ENCODE measurements around the gene SMARCB1.
A peak's percentile ranks its signal among the peaks of the same experiment; 100 is the strongest.

The SMARCB1 gene

DNA sequence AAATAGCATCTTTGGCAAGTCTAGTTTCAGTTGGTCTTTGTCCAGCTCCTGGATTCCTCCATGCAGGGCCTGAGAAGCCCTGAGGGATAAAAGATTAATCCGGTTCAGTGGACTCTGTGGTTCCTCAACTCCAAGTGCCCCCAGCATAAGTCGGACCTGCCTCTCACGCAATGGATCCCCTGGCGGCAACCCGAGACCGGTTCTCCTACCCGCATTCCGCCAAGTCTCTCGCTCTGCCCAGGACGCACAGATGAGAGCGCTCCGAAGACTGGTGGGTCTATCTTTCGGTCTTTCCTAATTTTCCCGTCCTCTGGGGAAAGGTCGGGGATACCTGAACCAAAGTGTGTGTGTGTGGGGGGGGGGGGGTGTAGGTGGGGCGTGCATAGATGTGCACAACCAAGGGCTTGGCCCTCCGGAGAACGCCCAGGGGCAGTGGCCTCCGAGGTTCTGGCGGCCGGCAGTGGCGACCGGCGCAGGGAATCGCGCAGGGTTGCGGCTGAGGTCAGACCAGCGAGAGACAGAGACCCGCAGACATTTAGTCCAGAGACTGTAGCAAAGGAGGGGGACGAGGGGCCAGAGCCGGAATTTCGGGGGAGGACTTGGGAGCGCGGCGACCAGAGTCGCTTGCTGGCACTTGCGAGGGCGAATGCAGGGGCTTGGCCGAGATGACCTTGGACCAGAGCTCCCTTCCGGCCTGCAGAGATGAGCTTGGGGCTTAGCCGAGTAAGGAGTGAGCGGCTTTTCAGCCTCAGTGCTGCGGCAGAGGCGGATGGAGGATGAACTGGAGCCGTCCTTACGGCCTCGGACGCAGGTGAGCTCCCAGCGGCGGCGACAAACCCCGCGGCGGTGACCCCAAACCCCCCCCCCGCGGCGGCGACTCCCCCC lies 70.2 kb downstream of the SMARCB1 start:
- 4% methylated on average over 49 of the region's 58 CpGs for WGBS
- peak; percentile 88 for DNase-seq
- H2AK5ac ChIP-seq (ENCODE audit: low read length, severe bottlenecking), result no peak overlapping the region
- H3K4me1 ChIP-seq (ENCODE audit: control insufficient read depth, insufficient read depth, low read depth, low read length), result peaks cover 8% of the 10 kb centered on the region
- peak overlapping the region; percentile 88 for H3K9ac ChIP-seq (ENCODE audit: low read length)
- H4K91ac ChIP-seq (ENCODE audit: low read length), result peak overlapping the region; percentile 87
- peak overlapping the region in 1 of 2 experiments; percentile 31 for H2BK12ac ChIP-seq (ENCODE audit: low read length in 2 of 2)
- H3K4me2 ChIP-seq (ENCODE audit: low read length, poor library complexity, severe bottlenecking), result peak overlapping the region; percentile 87
- peak overlapping the region; percentile 70 for H3K27ac ChIP-seq (ENCODE audit: low read length, poor library complexity, severe bottlenecking)
- H3K36me3 ChIP-seq (ENCODE audit: control insufficient read depth in 1 of 2, insufficient read depth in 2 of 2, low read depth in 1 of 2, low read length in 2 of 2), result peaks cover 0 to 5% of the 10 kb centered on the region in 2 experiments
- peak overlapping the region; percentile 76 for H2AFZ ChIP-seq (ENCODE audit: low read depth, low read length)
- H3K27me3 ChIP-seq (ENCODE audit: control insufficient read depth in 1 of 2, insufficient read depth in 1 of 2, low read length in 2 of 2), result no peaks in the 10 kb centered on the region
- peak overlapping the region in 1 of 2 experiments; percentile 73 for H3K14ac ChIP-seq (ENCODE audit: low read length in 2 of 2)
- H3K4ac ChIP-seq (ENCODE audit: low read depth in 1 of 2, low read length in 2 of 2), result peak overlapping the region; percentile 3 to 25
- peak overlapping the region; percentile 78 for H2BK120ac ChIP-seq (ENCODE audit: low read depth, low read length)
- peaks cover 8% of the 10 kb centered on the region for H3K79me1 ChIP-seq (replicated peaks; ENCODE audit: low read length, poor library complexity, severe bottlenecking)
- H3K9me3 ChIP-seq (ENCODE audit: control insufficient read depth, low read length), result no peaks in the 10 kb centered on the region
- peak overlapping the region; percentile 1 to 86 for H3K18ac ChIP-seq (ENCODE audit: low read depth in 1 of 2, low read length in 2 of 2)
- H2BK5ac ChIP-seq (ENCODE audit: low read depth, low read length, poor library complexity, severe bottlenecking), result peak overlapping the region; percentile 71
- H3K23ac ChIP-seq (ENCODE audit: low read length in 2 of 2), result no peak overlapping the region
- H3K4me3 ChIP-seq (ENCODE audit: insufficient read depth in 1 of 2, low read depth in 1 of 2, low read length in 2 of 2), result peak overlapping the region; percentile 57 to 96
- H2BK15ac ChIP-seq (ENCODE audit: low read depth, poor library complexity, severe bottlenecking), result no peak overlapping the region
- peak overlapping the region; percentile 16 for H4K8ac ChIP-seq (ENCODE audit: low read length)

DNA sequence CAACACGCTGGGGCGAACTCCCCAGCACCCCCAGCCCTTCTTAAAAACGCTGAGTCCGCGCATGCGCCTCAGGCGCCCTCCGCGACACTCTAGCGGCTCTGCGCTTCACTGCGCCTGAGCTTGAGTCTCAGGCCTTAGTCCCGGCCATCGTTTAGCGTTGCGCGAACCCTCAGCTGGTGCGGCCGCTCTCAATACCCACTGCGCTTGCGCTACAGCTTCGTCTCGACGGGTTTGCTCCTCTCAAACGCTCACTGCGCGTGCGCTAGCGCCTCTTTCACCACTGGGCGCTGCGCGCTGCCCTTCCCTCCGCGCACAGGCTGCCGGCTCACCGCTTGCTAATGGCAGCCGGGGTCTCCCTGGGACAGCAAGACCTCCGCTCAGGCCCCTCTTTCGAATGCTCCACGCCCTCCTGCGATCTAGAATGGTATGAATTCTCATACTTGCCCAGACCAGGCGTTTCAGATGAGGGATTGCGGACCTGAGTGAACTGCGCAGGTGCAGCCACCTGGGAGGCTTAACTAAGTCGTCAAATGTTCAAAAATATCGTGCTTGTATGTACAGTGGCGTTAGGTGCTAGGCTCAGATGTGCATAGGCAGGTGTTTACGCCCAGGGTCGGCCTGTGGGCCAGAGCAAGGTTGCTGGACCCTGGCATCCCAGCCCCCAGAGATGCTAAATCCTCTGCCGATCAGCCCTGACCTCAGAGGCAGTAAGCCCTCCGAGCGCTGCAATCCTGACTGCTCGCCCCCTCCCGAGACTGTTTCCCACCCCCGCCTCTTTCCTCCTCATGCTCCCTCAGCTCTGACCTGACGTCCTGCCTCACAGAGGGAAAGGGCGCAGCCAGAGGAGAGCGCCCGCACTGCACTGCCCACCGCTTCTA lies 71.1 kb downstream of the SMARCB1 start, which contains the start of gene SLC2A11:
TSS of gene SLC2A11 (plus strand) at position 270 of the 878 bp plus-strand sequence. CDS start at position 395, 125 bp downstream.
- Histone ChIP-seq H3K79me1 (replicated peaks; ENCODE audit: low read length, poor library complexity, severe bottlenecking) (peaks cover 8% of the 10 kb centered on the region), H3K4me2 (ENCODE audit: low read length, poor library complexity, severe bottlenecking) (peak within 1 kb of the TSS; percentile 87), H4K8ac (ENCODE audit: low read length) (peak within 1 kb of the TSS; percentile 89), H4K91ac (ENCODE audit: low read length) (peak within 1 kb of the TSS; percentile 87), H3K27ac (ENCODE audit: low read length, poor library complexity, severe bottlenecking) (peak within 1 kb of the TSS; percentile 81), H3K27me3 (ENCODE audit: control insufficient read depth in 1 of 2, insufficient read depth in 1 of 2, low read length in 2 of 2) (no peaks in the 10 kb centered on the region), H3K14ac (ENCODE audit: low read length in 2 of 2) (peak within 1 kb of the TSS in 1 of 2 experiments; percentile 73), H2AFZ (ENCODE audit: low read depth, low read length) (peak within 1 kb of the TSS; percentile 91), H2AK5ac (ENCODE audit: low read length, severe bottlenecking) (no peak within 1 kb of the TSS), H2BK12ac (ENCODE audit: low read length in 2 of 2) (peak within 1 kb of the TSS in 1 of 2 experiments; percentile 31), H3K9me3 (ENCODE audit: control insufficient read depth, low read length) (no peaks in the 10 kb centered on the region), H3K18ac (ENCODE audit: low read depth in 1 of 2, low read length in 2 of 2) (peak within 1 kb of the TSS; percentile 58 to 86), H2BK15ac (ENCODE audit: low read depth, poor library complexity, severe bottlenecking) (no peak within 1 kb of the TSS), H2BK5ac (ENCODE audit: low read depth, low read length, poor library complexity, severe bottlenecking) (peak within 1 kb of the TSS; percentile 71), H3K36me3 (ENCODE audit: control insufficient read depth in 1 of 2, insufficient read depth in 2 of 2, low read depth in 1 of 2, low read length in 2 of 2) (peaks cover 0 to 11% of the 10 kb centered on the region in 2 experiments), H3K4me3 (ENCODE audit: insufficient read depth in 1 of 2, low read depth in 1 of 2, low read length in 2 of 2) (peak within 1 kb of the TSS; percentile 57 to 96), H3K4me1 (ENCODE audit: control insufficient read depth, insufficient read depth, low read depth, low read length) (peaks cover 8% of the 10 kb centered on the region), H3K23ac (ENCODE audit: low read length in 2 of 2) (no peak within 1 kb of the TSS), H2BK120ac (ENCODE audit: low read depth, low read length) (peak within 1 kb of the TSS; percentile 78), H3K9ac (ENCODE audit: low read length) (peak within 1 kb of the TSS; percentile 88), H3K4ac (ENCODE audit: low read depth in 1 of 2, low read length in 2 of 2) (peak within 1 kb of the TSS; percentile 48 to 90)
- 1% methylated on average over 60 of the region's 60 CpGs for WGBS
- DNase-seq, result peak; percentile 98

DNA sequence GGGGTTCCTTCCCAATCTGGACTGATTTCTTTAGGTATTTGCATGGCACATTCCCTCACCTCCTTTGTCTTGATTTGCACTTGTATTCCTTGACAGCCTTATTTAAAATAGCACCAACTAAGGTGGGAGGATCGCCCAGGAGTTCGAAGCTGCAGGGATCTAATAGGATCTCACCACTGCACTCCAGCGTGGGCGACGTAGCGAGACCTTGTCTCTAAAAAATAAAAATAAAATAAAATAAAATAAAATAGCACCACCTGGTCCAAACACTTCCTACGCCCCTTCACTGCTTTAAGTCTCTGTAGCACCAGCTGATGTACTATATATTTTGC lies 71.7 kb downstream of the SMARCB1 start:
- Histone ChIP-seq H3K4me2 (ENCODE audit: low read length, poor library complexity, severe bottlenecking) (peak overlapping the region; percentile 85), H3K9ac (ENCODE audit: low read length) (peak overlapping the region; percentile 88), H2BK120ac (ENCODE audit: low read depth, low read length) (no peak overlapping the region), H4K8ac (ENCODE audit: low read length) (no peak overlapping the region), H3K4me3 (ENCODE audit: insufficient read depth in 1 of 2, low read depth in 1 of 2, low read length in 2 of 2) (peak overlapping the region; percentile 57 to 96), H4K91ac (ENCODE audit: low read length) (no peak overlapping the region), H2BK12ac (ENCODE audit: low read length in 2 of 2) (no peak overlapping the region), H3K14ac (ENCODE audit: low read length in 2 of 2) (no peak overlapping the region), H3K27me3 (ENCODE audit: control insufficient read depth in 1 of 2, insufficient read depth in 1 of 2, low read length in 2 of 2) (no peaks in the 10 kb centered on the region), H3K36me3 (ENCODE audit: control insufficient read depth in 1 of 2, insufficient read depth in 2 of 2, low read depth in 1 of 2, low read length in 2 of 2) (peaks cover 0 to 17% of the 10 kb centered on the region in 2 experiments), H3K27ac (ENCODE audit: low read length, poor library complexity, severe bottlenecking) (no peak overlapping the region), H3K4me1 (ENCODE audit: control insufficient read depth, insufficient read depth, low read depth, low read length) (peaks cover 8% of the 10 kb centered on the region), H3K4ac (ENCODE audit: low read depth in 1 of 2, low read length in 2 of 2) (peak overlapping the region in 1 of 2 experiments; percentile 11), H2BK15ac (ENCODE audit: low read depth, poor library complexity, severe bottlenecking) (no peak overlapping the region), H3K9me3 (ENCODE audit: control insufficient read depth, low read length) (no peaks in the 10 kb centered on the region), H3K23ac (ENCODE audit: low read length in 2 of 2) (no peak overlapping the region), H2AK5ac (ENCODE audit: low read length, severe bottlenecking) (no peak overlapping the region), H2AFZ (ENCODE audit: low read depth, low read length) (no peak overlapping the region), H2BK5ac (ENCODE audit: low read depth, low read length, poor library complexity, severe bottlenecking) (no peak overlapping the region), H3K18ac (ENCODE audit: low read depth in 1 of 2, low read length in 2 of 2) (no peak overlapping the region), H3K79me1 (replicated peaks; ENCODE audit: low read length, poor library complexity, severe bottlenecking) (peaks cover 8% of the 10 kb centered on the region)
- WGBS, result 38% methylated on average over 3 of the region's 7 CpGs
- DNase-seq, result no peak

Measured in mesenchymal stem cell (in vitro differentiated cells and primary cell).